GF-D8 (cell line): ENCODE results near the gene SNU13.
"Not testable (repeated sequence)": the region's sequence is repeated elsewhere in the genome, so short reads cannot be mapped to it uniquely, and the experiment has no call there.

Experiments
- DNase-seq: peaks from one replicate; lab custom pipeline; 2025; lab: John Stamatoyannopoulos, UW

Gene SNU13

DNA sequence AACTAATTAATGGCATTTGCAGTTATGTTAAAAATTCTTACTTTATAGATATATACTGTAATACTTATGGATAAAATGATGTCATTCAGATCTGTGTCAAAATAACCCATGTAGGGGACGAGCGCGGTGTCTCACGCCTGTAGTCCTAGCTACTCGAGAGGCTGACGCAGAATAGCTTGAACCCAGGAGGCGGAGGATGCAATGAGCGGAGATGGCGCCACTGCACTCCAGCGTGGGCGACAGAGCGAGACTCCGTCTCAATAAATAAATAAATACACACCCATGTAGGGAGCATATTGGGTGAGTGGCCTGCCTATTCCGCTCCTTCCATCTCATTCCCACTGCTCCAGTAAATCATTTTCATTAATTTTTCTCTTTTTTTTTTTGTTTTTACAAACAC is 7.1 kb downstream of the SNU13 start:
- no peak for DNase-seq

DNA sequence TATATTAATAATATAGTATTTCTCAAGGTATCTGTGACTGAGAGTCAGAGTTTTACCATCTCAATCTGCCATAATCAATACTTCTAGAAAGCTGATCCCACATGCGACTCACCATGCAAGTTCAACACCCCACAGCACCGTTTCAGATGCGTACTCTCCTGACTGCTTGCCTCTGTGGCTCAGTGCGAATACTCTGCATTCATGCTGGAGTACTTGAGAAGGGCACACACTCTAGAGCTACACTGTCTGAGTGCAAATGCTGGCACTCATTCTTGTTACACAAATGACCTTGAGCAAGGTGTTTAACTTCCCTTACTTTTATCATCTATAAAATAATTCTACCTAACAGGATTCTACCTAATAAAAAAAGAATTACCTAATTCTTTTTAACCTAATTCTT is 12.5 kb downstream of the SNU13 start:
- DNase-seq, result no peak

DNA sequence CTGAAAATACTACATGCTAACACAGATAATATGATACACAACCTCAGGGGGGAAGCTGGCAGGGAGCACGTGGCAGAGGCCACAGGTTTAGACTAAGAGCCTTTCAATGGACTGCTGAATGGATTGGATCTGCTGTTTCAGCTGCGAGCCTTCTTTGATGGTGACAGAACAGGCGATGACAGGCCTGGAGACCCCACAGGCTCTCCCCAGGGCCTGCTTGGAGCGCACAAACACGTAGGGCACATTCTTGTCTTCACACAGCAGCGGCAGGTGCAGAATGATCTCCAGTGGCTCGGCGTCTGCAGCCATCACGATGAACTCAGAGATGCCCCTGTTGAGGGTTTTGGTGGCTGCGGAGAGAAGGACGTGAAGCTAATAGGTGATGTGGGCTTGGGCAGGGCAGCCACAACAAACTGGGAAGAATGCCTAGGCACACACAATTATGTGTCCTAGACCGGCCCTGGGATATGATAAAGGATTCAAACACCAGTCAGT is 13.8 kb downstream of the SNU13 start:
- DNase-seq, result no peak

DNA sequence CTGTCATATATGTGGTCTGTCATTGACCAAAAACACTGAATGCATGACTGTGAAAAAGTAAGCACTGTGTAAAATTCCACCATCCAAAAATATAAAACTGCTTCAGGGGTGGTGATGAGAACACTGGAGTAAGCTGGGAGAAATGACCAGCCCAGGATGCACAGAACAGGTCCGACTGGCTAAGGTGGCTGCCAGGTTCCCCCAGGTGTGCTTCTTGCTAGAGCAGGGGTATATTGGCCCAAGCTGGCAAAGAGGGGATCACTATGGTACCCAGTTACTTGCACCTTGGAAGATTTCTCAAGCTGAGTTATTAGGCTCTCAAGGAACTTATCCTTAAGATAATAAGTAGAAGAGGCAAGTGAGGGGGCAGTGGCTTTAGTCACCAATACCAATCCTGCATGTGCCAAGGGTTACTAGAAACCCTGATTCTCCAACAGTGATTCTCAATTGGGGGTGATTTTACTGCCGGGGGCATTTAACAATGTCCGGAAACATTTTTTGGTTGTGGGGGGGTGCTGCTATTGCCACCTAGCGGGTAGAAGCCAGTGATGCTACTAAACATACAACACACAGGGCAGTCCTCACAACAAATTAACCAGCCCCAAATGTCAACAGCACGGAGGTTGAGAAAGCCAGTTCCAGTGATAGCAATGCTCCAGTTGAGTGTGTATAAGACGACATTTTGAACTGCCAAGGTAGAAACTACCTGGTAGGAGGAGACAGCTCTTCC is 15.7 kb downstream of the SNU13 start:
- DNase-seq, result no peak

DNA sequence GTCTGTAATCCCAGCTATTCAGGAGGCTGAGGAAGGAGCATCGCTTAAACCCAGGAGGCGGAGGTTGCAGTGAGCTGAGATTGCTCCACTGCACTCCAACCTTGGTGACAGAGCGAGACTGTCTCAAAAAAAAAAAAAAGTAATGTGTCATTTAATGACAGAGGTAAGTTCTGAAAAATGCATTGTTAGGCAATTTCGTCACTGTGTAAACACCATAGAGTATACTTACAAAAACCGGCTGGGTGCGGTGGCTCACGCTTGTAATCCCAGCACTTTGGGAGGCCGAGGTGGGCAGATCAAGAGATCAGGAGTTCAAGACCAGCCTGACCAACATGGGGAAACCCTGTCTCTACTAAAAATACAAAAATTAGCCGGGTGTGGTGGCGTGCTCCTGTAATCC is 16.6 kb downstream of the SNU13 start:
- DNase-seq, result not testable (repeated sequence)

DNA sequence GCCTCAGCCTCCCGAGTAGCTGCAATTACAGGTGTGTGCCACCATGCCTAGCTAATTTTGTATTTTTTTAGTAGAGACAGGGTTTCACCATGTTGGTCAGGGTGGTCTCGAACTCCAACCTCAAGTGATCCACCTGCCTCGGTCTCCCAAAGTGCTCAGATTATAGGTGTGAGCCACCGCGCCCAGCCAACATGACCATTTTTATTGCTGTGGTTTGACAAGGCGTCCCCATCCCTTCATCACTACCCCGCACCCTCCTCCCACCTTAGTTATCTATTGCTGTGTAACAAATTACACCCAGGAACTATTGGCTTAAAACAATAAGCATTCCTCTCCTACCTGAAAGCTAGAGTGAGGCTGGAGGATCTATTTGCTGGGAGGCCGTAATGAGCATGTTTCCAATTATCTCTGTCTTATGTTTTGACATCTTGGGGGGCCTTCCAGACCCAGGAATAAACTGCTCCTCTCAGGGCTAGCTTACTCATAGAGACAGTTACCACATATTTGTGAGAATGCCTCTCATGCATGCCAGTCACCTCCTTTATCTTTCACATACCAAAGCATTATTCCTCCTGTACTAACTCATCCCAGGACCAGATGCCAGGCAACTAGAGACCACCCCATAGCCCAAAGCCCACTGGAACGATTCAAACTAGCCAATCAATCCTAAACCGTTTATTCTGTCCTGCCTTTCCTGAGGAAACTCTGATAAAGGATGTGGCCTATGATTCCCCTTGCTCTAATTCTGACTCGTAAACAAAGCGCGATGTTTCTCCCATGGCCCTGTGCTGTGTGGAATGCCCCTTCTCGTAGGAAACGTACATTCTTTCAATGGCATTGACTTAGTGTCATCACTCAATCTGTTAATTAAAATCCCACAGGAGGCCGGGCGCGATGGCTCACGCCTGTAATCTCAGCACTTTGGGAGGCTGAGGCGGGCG is 19.4 kb downstream of the SNU13 start:
- DNase-seq, result no peak

DNA sequence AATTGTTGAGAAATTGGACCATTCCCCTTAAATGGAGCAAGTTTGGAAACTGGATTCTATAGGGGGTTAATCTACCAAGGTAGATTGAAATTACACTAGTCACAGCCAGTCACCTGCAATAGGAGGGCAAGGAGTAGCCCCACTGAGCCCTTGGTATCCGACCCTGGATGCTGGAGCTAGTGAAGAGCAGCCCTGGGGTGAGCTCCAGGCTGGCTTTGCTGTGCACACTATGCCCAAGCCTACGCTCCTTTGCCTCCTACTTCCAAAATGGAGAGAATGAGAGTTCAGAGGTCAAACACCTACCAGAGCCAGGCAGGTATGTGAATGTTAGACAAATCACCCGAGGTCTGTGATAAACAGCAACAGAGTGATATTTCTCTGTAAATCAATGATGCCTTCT is 23.7 kb downstream of the SNU13 start:
- no peak for DNase-seq

DNA sequence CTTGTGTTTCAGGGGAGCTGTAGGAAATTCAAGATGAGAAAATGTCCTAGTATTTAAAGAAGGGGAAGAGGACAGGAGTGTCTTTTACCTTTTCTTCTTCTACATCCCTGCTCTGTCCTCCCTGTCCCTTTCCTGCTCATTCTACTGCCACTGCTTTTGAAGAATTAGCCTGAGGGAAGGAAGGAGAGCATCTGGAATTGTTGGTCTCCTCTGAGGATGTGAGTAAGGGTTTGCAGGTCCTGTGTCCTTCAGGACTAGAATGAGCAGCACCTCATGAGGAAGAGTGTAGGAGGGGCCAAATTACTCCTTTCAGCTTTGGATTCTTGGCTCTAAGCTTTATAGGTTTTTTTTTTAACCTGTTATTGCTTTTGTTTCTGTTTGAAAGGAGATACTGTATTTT is 24.2 kb downstream of the SNU13 start:
- no peak for DNase-seq

DNA sequence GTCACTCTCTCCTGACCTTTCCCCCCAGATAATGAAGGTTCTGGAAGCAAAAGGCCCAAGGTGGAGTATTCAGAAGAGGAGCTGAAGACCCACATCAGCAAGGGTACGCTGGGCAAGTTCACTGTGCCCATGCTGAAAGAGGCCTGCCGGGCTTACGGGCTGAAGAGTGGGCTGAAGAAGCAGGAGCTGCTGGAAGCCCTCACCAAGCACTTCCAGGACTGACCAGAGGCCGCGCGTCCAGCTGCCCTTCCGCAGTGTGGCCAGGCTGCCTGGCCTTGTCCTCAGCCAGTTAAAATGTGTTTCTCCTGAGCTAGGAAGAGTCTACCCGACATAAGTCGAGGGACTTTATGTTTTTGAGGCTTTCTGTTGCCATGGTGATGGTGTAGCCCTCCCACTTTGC is 25.1 kb downstream of the SNU13 start:
- not testable (repeated sequence) for DNase-seq

DNA sequence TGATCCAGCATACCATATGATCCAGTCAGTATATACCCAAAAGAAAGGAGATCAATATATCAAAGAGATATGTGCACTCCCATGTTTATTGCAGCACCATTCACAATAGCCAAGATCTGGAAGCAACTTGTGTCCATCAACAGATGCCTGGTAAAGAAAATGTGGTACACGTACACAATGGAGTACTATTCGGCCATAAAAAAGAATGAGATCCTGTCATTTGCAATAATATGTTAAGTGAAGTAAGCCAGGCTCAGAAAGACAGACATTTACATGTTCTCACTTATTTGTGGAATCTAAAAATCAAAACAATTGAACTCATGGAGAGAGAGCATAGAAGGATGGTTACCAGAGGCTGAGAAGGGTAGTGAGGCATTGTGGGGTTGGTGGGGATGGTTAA is 27.0 kb downstream of the SNU13 start:
- no peak for DNase-seq

DNA sequence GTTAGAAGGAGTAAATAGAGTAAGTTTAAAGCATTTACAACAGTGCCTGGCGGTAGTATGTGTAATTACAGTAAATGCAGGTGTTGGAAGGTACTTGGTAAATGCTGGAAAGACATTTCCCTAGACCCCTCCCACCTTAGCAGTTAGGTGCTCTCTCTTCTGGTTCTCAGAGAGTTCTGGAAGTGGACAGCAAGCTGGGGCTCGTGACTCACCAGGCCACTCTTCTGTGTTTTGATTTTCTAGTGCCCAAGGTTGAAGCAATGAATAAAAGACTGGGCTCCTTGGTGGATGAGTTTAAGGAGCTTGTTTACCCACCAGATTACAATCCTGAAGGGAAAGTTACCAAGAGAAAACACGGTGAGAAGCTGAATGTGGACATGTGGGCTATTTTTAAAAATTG is 27.6 kb downstream of the SNU13 start:
- DNase-seq, result no peak

DNA sequence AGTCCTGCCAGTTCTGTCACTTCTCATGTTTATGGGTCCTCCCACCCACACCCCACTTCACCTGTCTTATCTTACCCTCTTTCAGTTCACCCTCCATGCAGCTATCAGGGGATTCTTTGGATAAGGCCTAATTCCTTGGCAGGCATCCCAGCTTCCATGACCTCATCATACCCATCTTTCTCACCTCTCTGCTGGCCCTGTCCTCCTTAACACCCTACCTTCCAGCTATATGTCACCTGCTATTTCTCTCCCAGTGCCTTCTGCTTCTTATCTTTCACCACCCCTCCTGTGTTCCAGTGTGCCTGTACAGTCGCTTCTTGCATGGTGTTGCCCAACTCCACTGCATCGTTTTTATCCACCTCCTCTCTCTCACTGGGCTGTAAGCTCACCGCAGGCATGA is 28.3 kb downstream of the SNU13 start:
- no peak for DNase-seq

DNA sequence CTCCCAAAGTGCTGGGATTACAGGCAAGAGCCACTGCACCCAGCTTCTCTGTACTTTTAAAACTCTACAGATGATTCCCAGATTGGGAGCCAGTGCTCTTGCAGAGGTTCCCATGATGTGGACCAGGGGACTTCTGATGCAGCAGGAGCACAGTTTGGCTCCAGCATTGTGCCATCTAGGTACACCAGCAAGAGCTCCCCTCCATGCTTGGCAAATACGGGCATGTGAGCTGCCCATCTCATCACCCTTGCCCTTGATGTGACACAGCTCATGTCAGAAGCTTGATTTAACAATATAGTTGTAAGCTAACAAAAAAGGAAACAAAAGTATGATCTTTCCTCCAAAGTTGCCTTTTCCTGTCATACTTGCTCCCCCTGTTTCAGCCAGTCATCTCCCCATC is 28.7 kb downstream of the SNU13 start:
- no peak for DNase-seq

DNA sequence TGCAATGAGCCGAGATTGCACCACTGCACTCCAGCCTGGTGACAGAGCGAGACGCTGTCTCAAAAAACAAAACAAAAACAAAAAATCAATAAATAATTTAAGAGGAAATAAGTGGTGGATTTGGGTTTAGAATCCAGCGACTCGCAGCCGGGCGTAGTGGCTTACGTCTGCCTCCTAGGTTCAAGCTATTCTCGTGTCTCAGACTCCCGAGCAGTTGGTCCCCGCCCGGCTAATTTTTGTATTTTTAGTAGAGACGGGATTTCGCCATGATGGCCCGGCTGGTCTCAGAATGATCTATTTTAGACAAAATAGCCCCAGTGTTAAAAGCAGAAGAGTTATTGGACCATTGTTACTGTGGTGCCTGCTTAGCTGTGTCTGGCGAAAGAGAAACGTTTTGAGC is 29.8 kb downstream of the SNU13 start:
- no peak for DNase-seq

DNA sequence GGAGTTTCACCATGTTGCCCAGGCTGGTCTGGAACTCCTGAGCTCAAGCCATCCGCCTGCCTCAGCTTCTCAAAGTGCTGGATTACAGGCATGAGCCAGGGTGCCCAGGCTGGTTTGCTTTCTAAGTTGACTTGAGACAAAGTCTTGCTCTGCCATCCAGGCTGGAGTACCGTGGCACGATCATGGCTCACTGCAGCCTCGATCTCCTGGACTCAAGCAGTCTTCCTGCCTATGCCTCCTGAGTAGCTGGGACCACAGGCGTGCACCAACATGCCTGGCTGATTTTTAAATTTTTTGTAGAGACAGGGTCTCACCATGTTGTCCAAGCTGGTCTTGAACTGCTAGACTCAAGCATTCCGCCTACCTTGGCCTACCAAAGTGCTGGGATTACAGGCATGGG is 31.0 kb downstream of the SNU13 start:
- DNase-seq, result no peak

DNA sequence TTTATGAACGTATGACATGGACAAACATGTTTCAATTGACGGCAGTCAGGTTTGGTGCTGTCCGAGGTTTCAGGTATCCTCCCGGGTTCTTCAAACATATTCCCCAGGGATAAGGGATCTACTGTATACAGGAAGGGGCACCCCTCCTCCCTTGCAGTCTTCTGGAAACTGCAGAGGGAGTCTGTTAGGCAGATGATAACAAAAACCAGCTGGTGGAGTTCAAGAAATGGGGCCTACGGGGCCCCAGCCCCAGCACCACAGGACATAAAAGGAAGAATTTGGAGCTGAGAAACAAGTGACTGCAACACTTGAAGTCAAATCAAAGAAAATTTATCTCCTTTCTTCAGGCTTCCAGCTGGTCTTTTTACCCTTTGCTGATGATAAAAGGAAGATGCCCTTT is 32.1 kb downstream of the SNU13 start:
- no peak for DNase-seq

DNA sequence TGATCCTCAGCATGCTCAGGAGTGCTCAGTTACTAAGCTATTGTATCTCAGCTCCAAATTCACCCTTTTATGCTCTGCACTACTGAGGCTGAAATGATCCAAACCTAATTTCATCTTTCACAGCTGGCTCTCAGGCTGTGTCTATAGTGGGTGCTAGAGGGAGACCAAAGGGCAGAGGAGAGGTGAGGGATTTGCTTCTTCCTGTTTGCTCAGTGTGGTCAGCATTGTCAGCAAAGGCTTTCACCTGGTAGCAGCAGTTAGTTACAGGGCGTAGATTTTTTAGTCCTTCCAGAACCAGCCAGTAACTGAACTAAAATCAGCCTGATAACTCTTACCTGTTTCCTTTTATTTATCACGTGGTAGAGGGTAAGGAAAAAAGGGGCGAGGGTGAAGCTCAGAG is 34.3 kb downstream of the SNU13 start:
- no peak for DNase-seq

DNA sequence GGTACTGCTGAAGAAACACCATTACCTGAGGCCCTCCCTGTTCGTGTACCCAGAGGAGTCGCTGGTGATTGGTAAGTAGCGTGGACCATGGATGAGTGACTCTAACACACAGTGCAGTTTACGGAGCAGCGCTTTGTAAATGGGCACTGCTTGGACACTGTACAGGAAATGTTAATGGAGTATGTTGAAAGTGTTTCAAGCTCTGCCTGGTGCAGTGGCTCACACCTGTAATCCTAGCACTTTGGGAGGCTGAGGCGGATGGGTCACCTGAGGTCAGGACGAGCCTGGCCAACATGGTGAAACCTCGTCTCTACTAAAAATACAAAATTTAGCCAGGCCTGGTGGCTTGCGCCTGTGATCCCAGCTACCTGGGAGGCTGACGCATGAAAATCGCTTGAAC is 37.8 kb downstream of the SNU13 start:
- DNase-seq, result no peak

DNA sequence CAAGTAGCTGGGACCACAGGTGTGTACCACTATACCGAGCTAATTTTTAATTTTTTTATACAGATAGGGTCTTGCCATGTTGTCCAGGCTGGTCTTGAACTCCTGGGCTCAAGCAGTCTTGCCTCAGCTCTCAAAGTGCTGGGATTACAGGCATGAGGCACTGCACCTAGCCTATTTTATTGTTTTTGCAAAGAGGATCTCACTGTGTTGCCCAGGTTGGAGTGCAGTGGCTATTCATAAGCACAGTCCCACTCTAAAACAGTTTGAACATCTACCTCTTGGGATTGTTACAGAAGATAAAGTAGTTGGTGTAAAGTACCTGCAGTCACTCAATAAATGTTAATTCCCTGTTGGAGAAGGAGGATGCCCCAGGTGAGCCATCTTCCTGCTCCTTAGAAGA is 38.4 kb downstream of the SNU13 start:
- DNase-seq, result no peak

DNA sequence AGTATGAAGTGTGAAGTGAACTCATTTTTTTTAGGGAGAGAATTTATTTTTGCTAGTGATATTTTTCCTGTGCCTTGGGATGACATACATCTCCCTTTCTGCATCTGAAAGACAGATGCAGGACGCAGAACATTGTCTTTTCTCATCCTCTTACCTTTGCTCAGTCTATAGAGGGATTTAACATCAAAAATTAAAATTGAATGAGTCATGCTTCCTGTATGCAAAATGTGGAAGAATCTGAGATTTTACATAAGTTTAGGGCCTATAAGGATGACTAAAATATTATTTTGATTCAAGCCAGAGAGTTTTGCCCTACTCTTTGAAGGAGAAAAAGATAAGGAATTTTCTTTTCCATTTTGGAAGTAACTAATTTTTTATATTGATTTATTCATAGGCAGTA is 40.2 kb downstream of the SNU13 start:
- no peak for DNase-seq

DNA sequence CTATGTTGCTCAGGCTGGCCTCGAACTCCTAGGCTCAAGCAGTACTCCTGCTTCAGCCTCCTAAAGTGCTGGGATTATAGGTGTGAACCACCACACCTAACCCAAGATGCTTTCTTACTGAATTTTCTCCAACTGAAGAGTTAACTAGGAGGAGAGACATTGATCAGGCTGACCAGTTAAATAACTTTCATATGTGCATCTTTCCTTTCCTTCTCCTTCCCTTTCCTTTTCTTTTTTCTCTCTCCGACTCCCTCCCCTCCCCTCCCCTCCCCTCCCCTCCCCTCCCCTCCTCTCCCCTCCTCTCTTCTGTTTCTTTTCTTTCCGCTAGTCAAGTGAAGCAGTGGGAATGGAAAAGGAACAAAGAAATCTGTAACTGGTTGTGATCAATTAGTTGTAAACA is 40.9 kb downstream of the SNU13 start:
- DNase-seq, result no peak

DNA sequence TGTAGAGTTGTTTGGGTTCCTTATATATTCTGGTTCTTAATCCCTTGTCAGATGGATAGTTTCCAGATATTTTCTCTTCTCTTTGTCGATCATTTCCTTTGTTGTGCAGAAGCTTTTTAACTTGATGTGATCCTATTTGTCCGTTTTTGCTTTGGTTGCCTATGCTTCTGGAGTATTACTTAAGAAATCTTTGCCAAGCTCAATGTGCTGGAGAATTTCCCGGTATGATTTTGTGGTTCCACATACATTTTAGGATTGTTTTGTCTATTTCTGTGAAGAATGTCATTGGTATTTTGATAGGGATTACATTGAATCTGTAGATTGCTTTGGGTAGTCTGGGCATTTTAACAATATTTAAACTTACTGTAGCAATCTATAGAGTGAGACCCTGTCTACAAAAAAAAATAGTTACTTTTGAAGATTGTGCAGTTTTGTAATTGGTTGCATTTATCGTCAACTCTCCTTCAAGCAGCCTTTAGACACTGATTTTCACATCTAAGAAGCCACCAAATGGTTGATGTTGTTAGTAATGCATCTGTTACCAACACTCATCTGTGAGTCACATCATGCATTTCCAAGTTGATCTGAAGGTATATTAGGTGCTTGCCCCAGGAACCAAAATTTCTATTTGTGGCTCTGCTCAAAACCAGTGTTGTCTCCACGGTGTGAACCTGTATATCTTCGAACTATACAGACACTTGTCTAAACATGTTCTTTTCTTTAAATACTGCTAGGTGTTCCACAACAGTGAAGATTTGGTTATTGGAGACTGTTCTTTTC is 46.1 kb downstream of the SNU13 start:
- DNase-seq, result no peak

DNA sequence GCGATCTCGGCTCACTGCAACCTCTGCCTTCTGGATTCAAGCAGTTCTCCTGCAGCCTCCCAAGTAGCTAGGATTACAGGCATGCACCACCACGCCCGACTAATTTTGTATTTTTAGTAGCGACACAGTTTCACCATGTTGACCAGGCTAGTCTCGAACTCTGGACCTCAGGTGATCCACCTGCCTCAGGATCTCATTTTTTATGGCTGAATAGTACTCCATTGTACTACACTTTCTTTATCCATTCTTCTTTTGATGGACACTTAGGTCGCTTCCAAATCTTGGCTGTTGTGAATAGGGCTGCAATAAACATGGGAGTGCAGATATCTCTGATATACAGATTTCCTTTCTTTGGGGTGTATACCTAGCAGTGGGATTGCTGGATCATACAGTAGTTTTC is 46.8 kb downstream of the SNU13 start:
- DNase-seq, result no peak
